Vagina (tissue), 2 donors: ENCODE measurements around the gene C1R. TPM values are rescaled to one million over a fixed set of nuclear protein-coding genes. Genes with fewer than 3 reads are reported as not detected.

Experiments
- DNase-seq, 2 donors: peaks; one replicate each; pipeline ENCODE4 v3.0.0-alpha.2; 2017; ENCODE audit errors: extremely low spot score in 2 of 2
- H3K27ac ChIP-seq: fragments of 200-600 bp; sonication (generic); one replicate; pipeline ENCODE4 v1.5.1; 2019
- H3K27me3 ChIP-seq: fragments of 200-600 bp; sonication (generic); one replicate; pipeline ENCODE4 v1.5.1; 2019
- H3K36me3 ChIP-seq, 2 donors: fragments of 200-600 bp; sonication (generic); one replicate each; pipeline ENCODE4 v1.5.1; 2017 to 2019
- H3K4me1 ChIP-seq: fragments of 200-600 bp; sonication (generic); one replicate; pipeline ENCODE4 v1.5.1; 2019
- H3K4me3 ChIP-seq, 2 donors: fragments of 200-600 bp; sonication (generic); 1 replicate in 1 of 2; 2 replicates in 1 of 2; pipeline ENCODE4 v1.5.1; 2016 to 2019
- H3K9me3 ChIP-seq: fragments of 200-600 bp; sonication (generic); one replicate; pipeline ENCODE4 v1.5.1; 2019
- CTCF ChIP-seq, 3 experiments: fragments of 450-650 bp in 2 of 3; fragments of 200-600 bp in 1 of 3; sonication (generic) in 1 of 3; IDR thresholded peaks; one replicate each; pipeline ENCODE4 v1.5.1; 2017 to 2019; ENCODE audit warnings: antibody characterized with exemption in 3 of 3, mild to moderate bottlenecking in 2 of 3, moderate library complexity in 2 of 3
- POLR2A ChIP-seq, 2 donors: fragments of 450-650 bp; IDR thresholded peaks; one replicate each; pipeline ENCODE4 v1.6.1; 2017; ENCODE audit warnings: antibody characterized with exemption in 2 of 2, mild to moderate bottlenecking in 2 of 2, moderate library complexity in 2 of 2
- POLR2AphosphoS5 ChIP-seq, 2 donors: sonication (generic); formaldehyde crosslinking; IDR thresholded peaks; one replicate each; pipeline ENCODE4 v1.9.0; 2017; ENCODE audit warnings: antibody characterized with exemption in 2 of 2, mild to moderate bottlenecking in 2 of 2, low read depth in 1 of 2; ENCODE audit not compliant: insufficient read depth in 1 of 2
- intact Hi-C: fragments of 100-400 bp; cut with DNase I; formaldehyde crosslinking; loops from one replicate; pipeline ENCODE4 v1.15.1; 2023
- small RNA-seq: library from RNA; depleted of rRNA; stranded (forward); fragments of <200 nt; gene quantifications from one replicate; pipeline ENCODE3, GENCODE V24; 2016
- total RNA-seq: library from RNA; depleted of rRNA; stranded (reverse); fragments of >200 nt; gene quantifications from one replicate; pipeline ENCODE4 v1.2.3, GENCODE V29; 2016

Gene C1R
- total RNA-seq, 1 donor from 2014 or later, result 830 TPM

DNA sequence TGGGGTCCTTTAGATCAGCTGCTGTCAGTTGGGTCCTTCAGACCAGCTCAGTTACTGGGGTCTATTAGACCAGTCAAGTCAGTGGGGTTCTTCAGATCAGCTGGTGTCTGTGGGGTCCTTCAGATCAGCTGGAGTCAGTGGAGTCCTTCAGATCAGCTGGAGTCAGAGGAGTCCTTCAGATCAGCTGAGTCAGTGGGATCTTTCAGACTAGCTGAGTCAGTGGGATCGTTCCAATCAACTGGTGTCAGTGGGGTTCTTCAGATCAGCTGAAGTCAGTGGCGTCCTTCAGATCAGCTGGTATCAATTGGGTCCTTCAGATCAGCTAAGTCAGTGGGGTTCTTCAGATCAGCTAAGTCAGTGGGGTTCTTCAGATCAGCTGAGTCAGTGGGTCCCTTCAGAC lies 59.3 kb downstream of the C1R start:
- Histone ChIP-seq H3K4me3 (no peak overlapping the region), H3K36me3 (no peaks in the 10 kb centered on the region), H3K27ac (no peak overlapping the region), H3K9me3 (no peaks in the 10 kb centered on the region), H3K27me3 (no peaks in the 10 kb centered on the region), H3K4me1 (no peaks in the 10 kb centered on the region)
- no peak for DNase-seq
- no peak for TF ChIP-seq CTCF (IDR thresholded peaks at IDR 0.05)
- no peak for TF ChIP-seq POLR2A (IDR thresholded peaks at IDR 0.05)
- no peak for TF ChIP-seq POLR2AphosphoS5 (IDR thresholded peaks at IDR 0.05; ENCODE audit: insufficient read depth in 1 of 2, low read depth in 1 of 2)
- intact Hi-C loops, result no loop called here

DNA sequence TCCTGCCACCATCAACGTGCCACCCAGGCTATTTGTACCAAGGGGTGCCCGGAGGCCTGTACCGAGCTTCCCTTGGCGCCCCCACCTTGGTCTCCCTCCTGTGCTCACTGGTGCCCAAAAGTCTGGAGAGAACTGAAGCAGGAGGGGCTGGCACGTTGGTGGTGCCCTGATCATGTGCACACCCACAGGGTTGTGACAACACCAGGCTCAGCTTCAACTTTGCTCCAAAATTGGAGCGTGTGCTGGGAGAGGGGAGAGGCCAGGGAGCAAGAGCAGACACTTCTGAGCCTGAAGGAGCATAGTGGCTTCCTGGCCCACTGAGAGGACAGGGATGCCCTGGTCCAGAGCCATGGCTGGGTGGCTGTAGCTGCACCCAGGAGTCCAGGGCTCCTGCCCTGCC lies 60.9 kb downstream of the C1R start:
- no peak overlapping the region for H3K27ac ChIP-seq
- H3K4me1 ChIP-seq, result no peaks in the 10 kb centered on the region
- intact Hi-C loops, result no loop called here
- no peaks in the 10 kb centered on the region for H3K36me3 ChIP-seq
- DNase-seq, result no peak
- H3K9me3 ChIP-seq, result no peaks in the 10 kb centered on the region
- H3K4me3 ChIP-seq, result no peak overlapping the region
- no peaks in the 10 kb centered on the region for H3K27me3 ChIP-seq
- TF ChIP-seq POLR2AphosphoS5 (IDR thresholded peaks at IDR 0.05; ENCODE audit: insufficient read depth in 1 of 2, low read depth in 1 of 2) (no peak), POLR2A (IDR thresholded peaks at IDR 0.05) (no peak), CTCF (IDR thresholded peaks at IDR 0.05) (no peak)

Small RNA genes within 50 kb of the gene (small RNA-seq; reads per million reads assigned to genes)
- not detected for gene AC006512.1
- gene RNU6-485P, result not detected

Other genes with a start within 250 kb of the C1R start
- gene CDCA3, start 241.2 kb downstream of the C1R start, total RNA-seq, result 8.6 TPM
- 36.6 TPM for gene USP5, start 240.3 kb downstream of the C1R start, total RNA-seq
- gene TPI1, start 224.9 kb downstream of the C1R start, total RNA-seq, result 274 TPM
- 3.2 TPM for gene SPSB2, start 219.1 kb downstream of the C1R start, total RNA-seq
- gene LRRC23, start 187.6 kb downstream of the C1R start, total RNA-seq, result 8.6 TPM
- gene ENO2, start 177.9 kb downstream of the C1R start, total RNA-seq, result 20.1 TPM
- 92.1 TPM for gene ATN1, start 164.5 kb downstream of the C1R start, total RNA-seq
- not detected for gene RNU7-1, start 148.6 kb downstream of the C1R start, total RNA-seq
- gene C12orf57, start 148.4 kb downstream of the C1R start, total RNA-seq, result 760 TPM
- 17.4 TPM for gene PTPN6, start 141.1 kb downstream of the C1R start, total RNA-seq
- 199 TPM for gene PHB2, start 121.8 kb downstream of the C1R start, total RNA-seq
- 21.9 TPM for gene EMG1, start 121.5 kb downstream of the C1R start, total RNA-seq
- gene LPCAT3, start 74.0 kb downstream of the C1R start, total RNA-seq, result 42.0 TPM
- gene C1S, start 31.7 kb downstream of the C1R start, total RNA-seq, result 541 TPM
- gene C1RL, start 16.8 kb upstream of the C1R start, total RNA-seq, result 122 TPM
- gene RBP5, start 36.4 kb upstream of the C1R start, total RNA-seq, result 3.7 TPM
- gene CLSTN3, start 37.9 kb upstream of the C1R start, total RNA-seq, result 46.2 TPM
- 31.2 TPM for gene PEX5, start 97.2 kb upstream of the C1R start, total RNA-seq
- gene ACSM4, start 211.6 kb upstream of the C1R start, total RNA-seq, result not detected